Caco-2 (cell line): ENCODE results near the gene GNG5. TPM values are rescaled to one million over a fixed set of nuclear protein-coding genes. Genes with fewer than 3 reads are reported as not detected.

Experiments used
- BruUV-seq: library from RNA; stranded (reverse); fragments of 400-500 nt; replicated peaks from 2 replicates; lab custom pipeline; 2021; lab: Mats Ljungman, UMichigan
- CTCF ChIA-PET: fragments of 300-600 bp; sonication (Branson Sonifier 250); formaldehyde crosslinking; loops from one replicate; lab custom pipeline; 2022; ENCODE audit warnings: antibody characterized with exemption; lab: Charles Lee
- POLR2A ChIA-PET: fragments of 300-600 bp; sonication (Branson Sonifier 250); formaldehyde crosslinking; loops from one replicate; lab custom pipeline; 2022; ENCODE audit warnings: antibody characterized with exemption; lab: Charles Lee
- DNase-seq, 2 experiments: peaks; one replicate each; pipeline versions ENCODE4 v3.0.0 to v3.0.0-alpha.2; 2020 to 2022
- H3K27me3 ChIP-seq: replicated peaks from 2 replicates; pipeline ENCODE4 v1.6.0; 2011; ENCODE audit warnings: low read length; ENCODE audit not compliant: control insufficient read depth, insufficient read depth
- H3K36me3 ChIP-seq: 2 replicates; pipeline ENCODE4 v1.5.1; 2011; ENCODE audit warnings: low read length; ENCODE audit not compliant: control insufficient read depth, insufficient read depth
- H3K4me1 ChIP-seq: fragments of 250-450 bp; sonication (Bioruptor Pico); 2 replicates; pipeline ENCODE4 v1.5.1; 2020; ENCODE audit warnings: mild to moderate bottlenecking
- H3K4me3 ChIP-seq: 2 replicates; pipeline ENCODE4 v1.5.1; 2011; ENCODE audit warnings: low read depth, mild to moderate bottlenecking, control low read depth, low read length
- H3K9me3 ChIP-seq: fragments of 250-450 bp; sonication (Bioruptor Pico); 2 replicates; pipeline ENCODE4 v1.5.1; 2020; ENCODE audit warnings: mild to moderate bottlenecking, moderate library complexity
- H3K27ac Mint-ChIP-seq: one replicate; pipeline ENCODE4 v1.8.0; 2022; ENCODE audit warnings: mixed read lengths; ENCODE audit not compliant: unreplicated experiment
- H3K27me3 Mint-ChIP-seq: one replicate; pipeline ENCODE4 v1.8.0; 2022; ENCODE audit warnings: mixed read lengths; ENCODE audit not compliant: insufficient read depth, unreplicated experiment
- H3K36me3 Mint-ChIP-seq: one replicate; pipeline ENCODE4 v1.8.0; 2022; ENCODE audit warnings: mild to moderate bottlenecking, mixed read lengths; ENCODE audit not compliant: insufficient read depth, unreplicated experiment
- H3K4me1 Mint-ChIP-seq: one replicate; pipeline ENCODE4 v1.8.0; 2022; ENCODE audit warnings: low read depth, mixed read lengths; ENCODE audit not compliant: unreplicated experiment
- H3K4me3 Mint-ChIP-seq: one replicate; pipeline ENCODE4 v1.8.0; 2022; ENCODE audit warnings: mild to moderate bottlenecking, moderate library complexity, mixed read lengths; ENCODE audit not compliant: unreplicated experiment
- H3K9me3 Mint-ChIP-seq: one replicate; pipeline ENCODE4 v1.8.0; 2022; ENCODE audit warnings: mixed read lengths; ENCODE audit not compliant: unreplicated experiment
- CTCF ChIP-seq, 2 experiments: fragments of 200-600 bp in 1 of 2; IDR thresholded peaks; 1 replicate in 1 of 2; 2 replicates in 1 of 2; pipeline versions ENCODE4 v1.5.1 to v1.8.0; 2011 to 2022; ENCODE audit warnings: antibody characterized with exemption in 1 of 2, control low read depth in 1 of 2, inconsistent platforms in 1 of 2, low read depth in 1 of 2, low read length in 1 of 2, mild to moderate bottlenecking in 1 of 2, moderate library complexity in 1 of 2; ENCODE audit not compliant: insufficient read depth in 1 of 2, severe bottlenecking in 1 of 2, unreplicated experiment in 1 of 2
- intact Hi-C: fragments of 100-400 bp; cut with micrococcal nuclease; formaldehyde crosslinking; loops from one replicate; pipeline ENCODE4 v1.10.0; 2022; ENCODE audit not compliant: unreplicated experiment
- total RNA-seq: library from RNA; stranded (reverse); gene quantifications from 2 replicates; pipeline ENCODE4 v1.2.3, GENCODE V29; 2022

The GNG5 gene
- total RNA-seq, 1 experiment from 2014 or later = 83.1 TPM

- peaks cover 17% of the 10 kb centered on the region for H3K36me3 Mint-ChIP-seq
- no peak overlapping the region for H3K27ac Mint-ChIP-seq
- ChIA-PET POLR2A (no interaction called here), CTCF (no interaction called here)
- DNase-seq = no peak
- Histone ChIP-seq H3K4me3 (no peak overlapping the region), H3K36me3 (no peaks in the 10 kb centered on the region), H3K27me3 (no peaks in the 10 kb centered on the region), H3K9me3 (peaks cover 6% of the 10 kb centered on the region), H3K4me1 (no peaks in the 10 kb centered on the region)
- H3K9me3 Mint-ChIP-seq = peaks cover 12% of the 10 kb centered on the region
- H3K4me3 Mint-ChIP-seq = no peak overlapping the region
- BruUV-seq = no TSS peak
- no peak for TF ChIP-seq CTCF (IDR thresholded peaks at IDR 0.05; ENCODE audit: insufficient read depth in 1 of 2, low read depth in 1 of 2, low read length in 1 of 2, severe bottlenecking in 1 of 2, unreplicated experiment in 1 of 2)
- H3K27me3 Mint-ChIP-seq = peaks cover 17% of the 10 kb centered on the region
- no peaks in the 10 kb centered on the region for H3K4me1 Mint-ChIP-seq
- intact Hi-C loops = no loop called here
These were observed 30.2 kb downstream of the GNG5 start for GRCh38 chr1:84476225-84476624.

- Histone ChIP-seq H3K4me1 (no peaks in the 10 kb centered on the region), H3K4me3 (no peak overlapping the region), H3K36me3 (no peaks in the 10 kb centered on the region), H3K27me3 (no peaks in the 10 kb centered on the region), H3K9me3 (no peaks in the 10 kb centered on the region)
- no peak overlapping the region for H3K4me3 Mint-ChIP-seq
- CTCF ChIA-PET = no interaction called here
- POLR2A ChIA-PET = no interaction called here
- intact Hi-C loops = no loop called here
- H3K4me1 Mint-ChIP-seq = no peaks in the 10 kb centered on the region
- BruUV-seq = no TSS peak
- no peaks in the 10 kb centered on the region for H3K9me3 Mint-ChIP-seq
- H3K27me3 Mint-ChIP-seq = peaks cover 3% of the 10 kb centered on the region
- no peak overlapping the region for H3K27ac Mint-ChIP-seq
- TF ChIP-seq CTCF (IDR thresholded peaks at IDR 0.05; ENCODE audit: insufficient read depth in 1 of 2, low read depth in 1 of 2, low read length in 1 of 2, severe bottlenecking in 1 of 2, unreplicated experiment in 1 of 2) = no peak
- DNase-seq = no peak
- no peaks in the 10 kb centered on the region for H3K36me3 Mint-ChIP-seq
These were observed 39.1 kb downstream of the GNG5 start for GRCh38 chr1:84467298-84467697.

- Histone ChIP-seq H3K9me3 (no peaks in the 10 kb centered on the region), H3K27me3 (no peaks in the 10 kb centered on the region), H3K4me3 (no peak overlapping the region), H3K36me3 (no peaks in the 10 kb centered on the region), H3K4me1 (no peaks in the 10 kb centered on the region)
- intact Hi-C loops = no loop called here
- Mint-ChIP-seq H3K36me3 (no peaks in the 10 kb centered on the region), H3K27me3 (peaks cover 12% of the 10 kb centered on the region), H3K9me3 (no peaks in the 10 kb centered on the region), H3K4me3 (no peak overlapping the region), H3K27ac (no peak overlapping the region), H3K4me1 (no peaks in the 10 kb centered on the region)
- CTCF ChIA-PET = no interaction called here
- no peak for DNase-seq
- POLR2A ChIA-PET = no interaction called here
- no TSS peak for BruUV-seq
- no peak for TF ChIP-seq CTCF (IDR thresholded peaks at IDR 0.05; ENCODE audit: insufficient read depth in 1 of 2, low read depth in 1 of 2, low read length in 1 of 2, severe bottlenecking in 1 of 2, unreplicated experiment in 1 of 2)
These were observed 44.3 kb downstream of the GNG5 start for GRCh38 chr1:84462118-84462517.
